ENCODE data around the gene ZC4H2.
"Not testable (repeated sequence)": the region's sequence is repeated elsewhere in the genome, so short reads cannot be mapped to it uniquely, and the experiment has no call there.

The ZC4H2 gene

DNA sequence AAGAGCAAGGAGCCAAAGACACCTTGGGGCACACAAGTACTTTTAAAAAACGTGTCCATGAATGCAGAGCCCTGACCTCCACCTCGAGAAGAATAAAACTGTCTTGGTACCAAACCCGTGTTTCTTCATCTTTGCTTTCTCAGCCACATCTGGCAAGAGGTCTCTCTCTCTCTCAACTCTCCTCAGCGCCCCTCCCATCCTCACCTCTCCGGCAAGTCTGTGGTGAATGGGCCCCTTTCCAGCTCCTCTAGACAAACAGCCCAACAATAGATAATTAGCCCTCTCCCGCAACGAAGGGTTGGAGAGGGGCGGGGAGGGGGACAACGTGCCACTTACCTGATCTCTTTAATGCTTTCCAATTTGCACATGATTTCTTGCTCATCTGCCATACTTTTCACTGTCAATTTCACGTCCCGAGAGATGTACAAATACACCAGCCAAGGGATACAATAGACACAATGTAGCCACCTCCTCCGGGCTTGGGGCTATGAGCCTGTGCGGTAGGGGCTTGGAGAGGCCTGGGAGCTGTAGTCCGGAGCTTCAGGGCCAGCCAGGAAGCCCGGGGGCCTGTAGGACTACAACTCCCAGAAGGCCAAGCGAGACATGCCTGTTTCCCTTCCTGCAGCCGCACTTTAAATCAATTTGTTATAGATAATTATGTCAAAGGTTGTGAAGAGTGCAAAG, at the start of gene ZC4H2:
ZC4H2 (minus strand) TSS at position 462 of the 684 bp plus-strand sequence; CDS start at position 389, 73 bp downstream.
- peak; percentile 25 for DNase-seq (ENCODE audit: low read depth, low spot score)

DNA sequence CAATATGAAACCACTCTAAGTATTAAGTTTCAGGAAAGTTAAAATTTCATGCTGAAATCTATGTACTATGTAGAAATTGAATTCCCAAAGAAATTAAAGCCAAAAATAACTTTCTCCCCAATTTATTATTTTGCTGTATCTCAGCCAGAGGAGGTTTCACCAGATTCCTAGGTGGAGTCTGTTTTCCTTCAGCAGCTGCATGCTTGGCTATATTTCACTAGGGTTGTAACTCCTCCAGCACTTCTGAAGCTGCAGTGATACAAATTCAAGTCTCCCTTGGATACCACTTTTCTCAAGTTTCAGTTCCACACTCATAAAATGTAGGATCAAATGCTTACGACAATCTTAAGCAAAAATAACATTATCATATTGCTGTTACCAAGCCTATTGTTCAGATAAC, 41.2 kb upstream of the ZC4H2 start:
- DNase-seq (ENCODE audit: low read depth, low spot score): no peak

DNA sequence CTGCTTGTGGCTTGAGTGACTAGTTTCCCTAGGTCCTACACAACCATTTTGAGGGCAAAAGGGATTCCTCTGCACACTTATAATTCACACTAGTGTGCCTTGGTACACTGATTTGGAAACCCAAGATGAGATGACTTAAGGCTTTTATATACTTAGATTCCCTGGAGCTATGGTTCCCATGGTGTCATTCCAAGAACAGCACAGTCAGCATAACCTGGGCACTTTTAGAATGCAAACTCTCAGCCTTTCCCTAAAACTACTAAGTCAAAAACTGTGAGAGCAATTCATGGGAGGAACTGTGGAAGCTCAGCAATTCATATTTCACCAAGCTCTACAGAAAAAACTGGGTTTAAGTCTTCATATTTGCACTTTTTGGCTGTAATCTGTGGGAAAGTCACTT, 38.0 kb upstream of the ZC4H2 start:
- DNase-seq (ENCODE audit: low read depth, low spot score): no peak

DNA sequence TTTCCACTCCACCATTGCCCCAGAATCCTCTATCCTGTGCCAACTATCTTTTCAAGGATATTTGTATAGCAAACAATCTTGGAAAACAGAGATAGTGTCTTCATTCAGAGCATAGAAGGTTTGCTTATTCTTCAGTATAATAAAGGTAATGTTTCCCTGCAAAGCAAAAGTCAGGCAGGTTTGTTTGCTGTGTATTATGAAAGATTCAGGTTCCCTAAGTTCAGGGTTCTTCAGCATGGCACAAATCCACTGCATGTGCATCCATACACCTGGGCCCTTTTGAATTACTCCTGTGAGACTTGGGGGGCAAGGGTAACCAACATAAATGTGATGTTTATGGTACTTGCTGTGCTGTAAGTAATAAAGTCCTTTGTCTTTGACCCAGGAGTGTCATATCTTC, 33.2 kb upstream of the ZC4H2 start:
- DNase-seq (ENCODE audit: low read depth, low spot score): no peak

DNA sequence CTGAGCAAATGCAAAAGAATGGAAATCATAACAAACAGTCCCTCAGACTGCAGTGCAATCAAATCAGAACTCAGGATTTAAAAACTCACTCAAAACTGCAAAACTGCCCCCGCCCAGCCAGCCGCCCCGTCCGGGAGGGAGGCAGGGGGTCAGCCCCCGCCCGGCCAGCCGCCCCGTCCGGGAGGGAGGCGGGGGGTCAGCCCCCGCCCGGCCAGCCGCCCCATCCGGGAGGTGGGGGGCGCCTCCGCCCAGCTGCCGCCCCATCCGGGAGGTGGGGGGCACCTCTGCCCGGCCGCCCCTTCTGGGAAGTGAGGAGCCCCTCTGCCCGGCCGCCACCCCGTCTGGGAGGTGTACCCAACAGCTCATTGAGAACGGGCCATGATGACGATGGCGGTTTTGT, 26.0 kb upstream of the ZC4H2 start:
- DNase-seq (ENCODE audit: low read depth, low spot score): not testable (repeated sequence)

DNA sequence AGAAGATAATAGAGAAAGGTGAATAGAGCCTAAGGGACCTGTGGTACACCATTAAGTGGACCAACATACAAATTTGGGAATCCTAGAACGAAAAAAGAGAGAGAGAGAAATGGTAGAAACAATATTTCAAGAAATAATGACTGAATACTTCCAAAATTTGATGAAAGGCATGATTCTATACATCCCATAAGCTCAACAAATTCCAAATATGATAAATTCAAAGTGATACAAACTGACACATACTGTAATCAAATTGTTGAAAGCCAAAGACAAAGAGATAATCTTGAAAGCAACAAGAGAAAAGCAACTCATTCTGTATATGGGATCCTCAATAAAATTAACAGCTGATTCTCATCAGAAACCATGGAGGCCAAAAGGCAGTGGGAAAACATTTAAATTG, 20.6 kb upstream of the ZC4H2 start:
- no peak for DNase-seq (ENCODE audit: low read depth, low spot score)

- no peak for DNase-seq (ENCODE audit: low read depth, low spot score)
Measured at GRCh38 chrX:64994131-64994798, 18.0 kb upstream of the ZC4H2 start.

DNA sequence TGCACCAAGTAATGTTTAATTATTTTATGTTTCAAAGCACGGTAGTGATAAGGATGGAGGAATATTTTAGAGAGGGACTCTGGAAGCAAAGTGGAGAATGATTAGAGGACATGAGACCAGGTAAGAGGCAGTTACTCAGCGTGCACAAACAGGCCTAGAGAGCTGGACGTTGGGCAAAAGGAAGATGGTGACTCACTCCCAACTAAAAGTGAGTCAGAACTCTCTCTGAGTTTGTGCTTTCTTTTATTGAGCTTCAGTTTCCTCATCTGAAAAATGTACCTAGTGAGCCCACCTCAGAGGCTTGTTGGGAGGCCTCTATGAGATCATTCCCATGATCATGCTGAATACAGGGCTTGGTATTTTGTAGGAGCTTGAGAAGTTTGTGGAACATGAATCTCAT, 1.6 kb upstream of the ZC4H2 start:
- DNase-seq (ENCODE audit: low read depth, low spot score): no peak

DNA sequence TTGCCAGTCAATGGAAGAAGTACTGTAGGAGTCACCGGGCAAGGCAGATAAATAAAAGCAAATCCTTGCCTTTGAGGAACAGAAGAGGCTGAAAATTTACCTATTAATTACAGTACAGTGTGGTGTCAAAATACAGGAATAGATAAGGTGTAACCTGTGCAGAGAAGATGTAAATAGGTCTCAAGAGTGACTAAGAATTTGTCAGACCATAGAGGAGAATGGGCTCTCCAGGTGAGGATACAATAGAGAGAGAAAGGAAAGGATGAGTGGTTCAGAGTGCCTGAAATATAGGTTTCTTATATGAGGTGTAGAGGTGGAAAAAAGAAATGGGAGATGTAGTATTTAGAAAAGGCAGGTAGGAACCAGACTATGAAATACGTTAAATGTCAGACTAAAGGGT, 801 bp upstream of the ZC4H2 start:
- no peak for DNase-seq (ENCODE audit: low read depth, low spot score)

DNA sequence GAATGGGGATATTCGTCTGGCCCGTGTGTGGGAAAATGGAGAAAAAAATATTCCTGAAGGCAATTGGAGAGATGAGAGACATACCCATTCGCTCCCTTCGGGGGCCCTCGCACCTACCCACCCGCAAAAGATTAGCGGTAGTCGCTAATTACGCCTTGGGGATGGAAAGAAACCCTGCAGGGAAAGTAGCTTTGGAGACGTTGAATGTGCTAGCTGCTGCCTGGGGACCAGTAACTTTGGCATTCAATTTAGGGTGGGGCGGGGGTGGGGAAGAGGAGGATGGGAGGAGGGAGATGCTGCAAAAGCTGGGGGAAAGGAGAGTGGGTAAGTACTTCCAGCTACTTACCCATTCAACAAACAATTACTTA, 407 bp upstream of the ZC4H2 start:
- no peak for DNase-seq (ENCODE audit: low read depth, low spot score)

GRCh38 chrX:64975491-64975890, 759 bp downstream of the ZC4H2 start:
- no peak for DNase-seq (ENCODE audit: low read depth, low spot score)

GRCh38 chrX:64925480-64925879, 50.8 kb downstream of the ZC4H2 start:
- DNase-seq (ENCODE audit: low read depth, low spot score): no peak

GRCh38 chrX:64908121-64908520, 68.1 kb downstream of the ZC4H2 start:
- no peak for DNase-seq (ENCODE audit: low read depth, low spot score)

DNA sequence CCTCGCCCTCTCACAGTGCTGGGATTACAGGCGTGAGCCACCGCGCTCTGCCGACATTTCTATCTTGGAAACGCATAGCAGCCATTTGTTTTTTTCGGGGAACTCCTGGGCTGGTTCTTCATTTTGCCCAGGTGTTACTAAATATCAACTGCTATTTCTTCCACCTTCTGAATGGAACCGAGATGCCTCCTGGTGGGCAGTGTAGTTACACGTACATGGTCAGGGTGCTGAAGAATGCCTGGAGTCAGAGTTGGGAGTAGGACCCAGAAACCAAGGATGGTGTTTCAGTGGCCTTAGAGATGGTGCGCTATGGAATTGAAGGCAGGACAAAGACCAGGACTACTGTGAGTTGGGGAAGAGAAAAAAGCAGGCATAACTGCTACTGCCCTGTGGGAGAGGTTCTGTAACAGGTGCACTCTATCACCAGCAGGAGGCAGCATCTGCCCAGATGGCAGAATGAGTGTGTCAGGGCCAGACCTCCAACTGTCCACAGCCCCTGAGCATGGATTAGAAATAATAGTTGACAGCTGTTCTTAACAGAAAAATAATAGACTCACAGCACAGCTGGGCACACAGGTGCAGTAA, 81.7 kb downstream of the ZC4H2 start:
- DNase-seq (ENCODE audit: low read depth, low spot score): no peak

- DNase-seq (ENCODE audit: low read depth, low spot score): no peak
Measured at GRCh38 chrX:64885850-64886249, 90.4 kb downstream of the ZC4H2 start.

DNA sequence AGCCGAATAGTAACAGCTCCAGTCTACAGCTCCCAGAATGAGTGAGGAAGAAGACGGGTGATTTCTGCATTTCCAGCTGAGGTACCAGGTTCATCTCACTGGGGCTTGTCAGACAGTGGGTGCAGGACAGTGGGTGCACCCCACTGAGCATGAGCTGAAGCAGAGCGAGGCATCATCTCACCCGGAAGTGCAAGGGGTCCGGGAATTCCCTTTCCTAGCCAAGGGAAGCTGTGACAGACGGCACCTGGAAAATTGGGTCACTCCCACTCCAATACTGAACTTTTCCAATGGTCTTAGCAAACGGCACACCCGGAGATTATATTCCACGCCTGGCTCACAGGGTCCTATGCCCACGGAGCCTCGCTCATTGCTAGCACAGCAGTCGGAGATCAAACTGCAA, 97.5 kb downstream of the ZC4H2 start:
- not testable (repeated sequence) for DNase-seq (ENCODE audit: low read depth, low spot score)

DNA sequence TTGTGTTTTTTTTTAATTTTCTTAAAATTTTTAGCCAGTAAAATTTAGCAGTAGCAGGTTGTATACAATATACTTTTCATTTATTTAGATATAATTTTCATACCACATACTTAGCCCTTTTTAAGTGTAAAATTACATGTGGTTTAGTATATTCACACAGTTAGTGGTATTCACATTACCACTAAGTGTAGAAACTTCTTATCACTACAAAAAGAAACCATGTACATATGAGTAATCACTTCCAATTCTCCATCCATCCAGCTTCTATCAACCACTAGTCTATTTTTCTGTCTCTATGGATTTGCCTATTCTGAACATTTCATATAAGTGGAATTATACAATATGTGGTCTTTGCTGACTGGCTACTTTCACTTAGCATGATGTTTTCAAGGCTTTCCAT, 109.0 kb downstream of the ZC4H2 start:
- no peak for DNase-seq (ENCODE audit: low read depth, low spot score)
